Astrocyte (in vitro differentiated cells and primary cell): ENCODE results near the gene IYD.

Experiments
- CTCF ChIP-seq: IDR thresholded peaks from 2 replicates; pipeline ENCODE4 v1.5.1; 2011; ENCODE audit warnings: low read depth, mild to moderate bottlenecking, inconsistent platforms, low read length, moderate library complexity; ENCODE audit not compliant: insufficient read depth
- EZH2 ChIP-seq: IDR thresholded peaks from 2 replicates; pipeline ENCODE4 v1.6.1; 2012; ENCODE audit warnings: mild to moderate bottlenecking, low read length, inconsistent platforms; ENCODE audit not compliant: insufficient read depth

GRCh38 chr6:150369408-150369807 is 596 bp downstream of the IYD start:
- TF ChIP-seq CTCF (no peak), EZH2 (no peak)
